GM18909 (cell line): ENCODE measurements around the gene PADI3.

Experiments
- ATAC-seq: cut with Tn5 transposase; IDR thresholded peaks from one replicate; pipeline ENCODE4 v1.9.1; 2021; ENCODE audit warnings: mild to moderate bottlenecking; ENCODE audit not compliant: unreplicated experiment, poor library complexity

Gene PADI3

GRCh38 chr1:17248781-17249180 is at the start of gene PADI3:
PADI3 (plus strand) TSS chr1:17249098; CDS start chr1:17249138, 40 bp downstream.
- ATAC-seq = no peak

- no peak for ATAC-seq
These were observed 49.4 kb upstream of the PADI3 start for GRCh38 chr1:17199267-17200044.

- no peak for ATAC-seq
These were observed 48.7 kb upstream of the PADI3 start for GRCh38 chr1:17200246-17200645.

GRCh38 chr1:17200756-17201155 is 48.1 kb upstream of the PADI3 start:
- no peak for ATAC-seq

- no peak for ATAC-seq
These were observed 47.5 kb upstream of the PADI3 start for GRCh38 chr1:17201201-17202021.

- ATAC-seq = no peak
These were observed 44.1 kb upstream of the PADI3 start, which contains the start of gene PADI1 for GRCh38 chr1:17204546-17205440. PADI1 (plus strand) TSS chr1:17205128; CDS start chr1:17205218, 90 bp downstream.

GRCh38 chr1:17205652-17206051 is 43.2 kb upstream of the PADI3 start:
- ATAC-seq = no peak

- ATAC-seq = no peak
These were observed 42.7 kb upstream of the PADI3 start for GRCh38 chr1:17206196-17206595.

- ATAC-seq = peak; percentile 61
These were observed 41.9 kb upstream of the PADI3 start for GRCh38 chr1:17207046-17207445.

GRCh38 chr1:17207540-17207939 is 41.4 kb upstream of the PADI3 start:
- ATAC-seq = peak; percentile 7

GRCh38 chr1:17207966-17208418 is 40.9 kb upstream of the PADI3 start:
- ATAC-seq = peak; percentile 58

GRCh38 chr1:17208546-17208945 is 40.4 kb upstream of the PADI3 start:
- no peak for ATAC-seq

- no peak for ATAC-seq
These were observed 39.5 kb upstream of the PADI3 start for GRCh38 chr1:17209430-17209829.

- ATAC-seq = no peak
These were observed 38.7 kb upstream of the PADI3 start for GRCh38 chr1:17210176-17210575.

- ATAC-seq = no peak
These were observed 37.5 kb upstream of the PADI3 start for GRCh38 chr1:17211377-17211776.

GRCh38 chr1:17212009-17212408 is 36.9 kb upstream of the PADI3 start:
- ATAC-seq = no peak

GRCh38 chr1:17212487-17213121 is 36.3 kb upstream of the PADI3 start:
- no peak for ATAC-seq

GRCh38 chr1:17213148-17213781 is 35.6 kb upstream of the PADI3 start:
- no peak for ATAC-seq

GRCh38 chr1:17213782-17214148 is 35.1 kb upstream of the PADI3 start:
- ATAC-seq = no peak
